GM18502 (cell line): ENCODE data around the gene SUN5.

Source experiments
- ATAC-seq: cut with Tn5 transposase; IDR thresholded peaks from one replicate; pipeline ENCODE4 v1.9.1; 2021; ENCODE audit warnings: mild to moderate bottlenecking; ENCODE audit not compliant: unreplicated experiment, poor library complexity

The SUN5 gene

DNA sequence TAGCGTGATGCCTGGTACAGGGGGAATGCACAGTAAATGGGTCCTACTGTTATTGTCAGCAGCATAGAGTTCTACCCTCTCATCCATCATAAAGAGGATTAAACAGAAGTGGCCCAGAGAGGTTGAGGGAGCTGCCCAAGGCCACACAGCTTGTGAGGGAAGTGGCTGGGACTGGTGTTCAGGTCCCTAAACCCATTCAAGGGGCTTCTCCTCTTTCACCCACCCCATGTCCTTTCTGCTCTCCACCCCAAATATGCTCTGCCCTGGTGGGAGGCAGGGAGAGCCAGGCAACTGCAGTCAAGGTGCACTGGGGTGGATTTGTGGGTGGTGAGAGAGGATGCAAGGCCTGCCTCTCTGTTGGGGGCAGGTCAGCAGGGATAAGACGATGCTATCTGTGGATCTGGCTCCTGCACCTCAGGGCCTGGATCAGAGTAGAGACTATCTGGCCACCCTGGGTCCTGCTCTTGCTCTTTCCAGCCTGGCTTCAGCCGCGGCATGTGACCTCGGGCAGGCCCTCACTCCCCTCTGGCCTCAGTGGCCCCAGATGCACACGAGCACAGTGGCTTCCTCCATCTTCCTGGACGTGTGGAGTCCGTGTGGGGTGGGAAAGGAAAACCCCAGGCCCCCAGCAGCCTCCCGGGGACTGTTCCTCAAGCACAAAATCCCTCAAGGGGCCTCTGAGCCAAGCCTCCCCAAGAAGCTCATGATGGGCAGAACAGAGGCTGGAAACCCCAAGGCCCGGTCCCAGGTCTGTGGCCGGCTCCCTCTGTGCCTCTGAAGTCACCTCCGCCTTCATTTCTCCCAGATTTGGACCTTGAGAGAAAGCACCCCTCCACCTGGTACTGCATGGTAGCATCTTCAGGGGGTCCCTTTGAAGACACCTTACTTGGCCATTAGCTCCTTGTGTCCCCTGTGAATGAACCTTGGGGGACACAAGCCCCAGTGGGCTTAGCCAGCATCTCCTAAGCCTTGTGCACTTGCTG lies 23.8 kb upstream of the SUN5 start:
- no peak for ATAC-seq

DNA sequence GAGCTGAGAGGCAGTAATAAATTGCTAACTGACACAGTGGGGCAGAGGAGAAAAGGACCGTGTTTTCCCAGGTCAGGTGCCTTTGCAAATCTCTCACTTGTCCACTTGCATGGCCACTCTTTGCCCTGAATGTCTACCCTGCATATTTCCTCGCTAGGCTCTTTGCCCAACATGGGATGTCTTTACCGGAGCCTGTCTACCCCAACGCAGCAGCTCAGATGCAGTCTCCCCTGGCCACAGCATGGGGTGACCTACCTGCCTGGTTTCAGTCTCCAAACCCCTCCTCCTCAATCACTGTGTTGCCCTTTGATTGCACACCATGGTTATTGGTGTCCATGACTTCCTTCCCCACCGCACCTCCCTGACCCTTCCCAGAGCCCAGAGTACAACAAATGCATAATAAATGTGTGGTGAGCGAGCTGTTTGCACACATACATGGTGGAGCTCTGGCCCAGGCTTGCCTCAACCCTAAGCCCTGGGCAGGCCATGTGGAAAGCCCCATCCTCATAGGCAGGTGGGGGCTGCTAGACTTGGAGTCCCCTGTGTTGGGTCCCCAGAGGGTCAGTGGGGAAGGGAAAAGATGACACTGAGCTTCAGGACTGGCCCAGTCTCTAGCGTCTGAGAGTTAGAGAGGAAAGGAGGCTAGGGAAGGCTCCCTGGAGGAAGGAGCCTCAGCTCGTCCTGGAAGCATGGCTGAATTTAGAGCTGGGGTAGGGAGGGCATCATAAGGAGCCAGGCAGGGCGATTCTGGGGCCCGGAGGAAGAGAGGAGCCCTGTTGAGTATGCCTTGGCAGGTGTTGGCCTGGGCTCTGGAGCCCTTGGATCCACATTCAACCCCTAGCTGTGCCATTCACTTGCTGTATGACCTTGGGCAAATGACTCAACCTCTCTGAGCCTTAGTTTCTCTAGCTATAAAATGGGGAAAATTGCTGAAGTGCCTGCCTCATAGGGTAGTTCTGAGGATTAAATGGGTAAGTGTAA lies 22.8 kb upstream of the SUN5 start:
- no peak for ATAC-seq

DNA sequence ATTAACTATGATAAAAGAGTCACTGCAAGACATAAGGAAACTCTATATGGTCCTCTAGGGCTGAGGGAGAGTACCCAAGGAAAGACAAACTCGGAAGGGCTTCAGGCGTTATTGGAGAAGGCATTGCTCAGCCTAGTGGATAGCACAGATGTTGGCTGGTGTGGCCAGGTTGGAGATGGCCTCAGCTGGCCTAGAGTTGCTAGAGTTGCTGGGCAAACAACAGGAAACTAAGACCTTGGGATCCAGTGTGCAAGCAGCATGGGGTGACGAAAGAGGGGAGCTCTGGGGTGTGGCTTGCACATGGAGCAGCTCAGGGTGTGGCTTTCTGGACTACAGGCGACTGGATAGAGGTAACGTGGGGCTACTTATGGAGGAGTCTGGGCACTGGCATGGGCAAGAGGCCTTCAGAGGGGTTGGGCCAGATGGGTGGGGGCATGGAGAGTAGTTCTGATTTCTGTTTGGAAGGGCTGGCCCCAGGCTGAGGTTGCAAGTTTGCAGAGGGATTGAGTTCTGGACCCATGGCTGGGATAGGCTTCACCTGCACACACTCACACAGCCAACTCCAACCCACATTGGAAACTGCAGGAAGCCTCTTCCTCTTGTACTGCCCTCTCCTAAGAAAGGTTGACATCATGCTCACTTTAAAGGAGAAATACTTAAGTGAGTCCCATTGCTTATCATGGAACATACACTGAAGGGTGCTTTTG lies 22.0 kb upstream of the SUN5 start:
- ATAC-seq, result no peak

DNA sequence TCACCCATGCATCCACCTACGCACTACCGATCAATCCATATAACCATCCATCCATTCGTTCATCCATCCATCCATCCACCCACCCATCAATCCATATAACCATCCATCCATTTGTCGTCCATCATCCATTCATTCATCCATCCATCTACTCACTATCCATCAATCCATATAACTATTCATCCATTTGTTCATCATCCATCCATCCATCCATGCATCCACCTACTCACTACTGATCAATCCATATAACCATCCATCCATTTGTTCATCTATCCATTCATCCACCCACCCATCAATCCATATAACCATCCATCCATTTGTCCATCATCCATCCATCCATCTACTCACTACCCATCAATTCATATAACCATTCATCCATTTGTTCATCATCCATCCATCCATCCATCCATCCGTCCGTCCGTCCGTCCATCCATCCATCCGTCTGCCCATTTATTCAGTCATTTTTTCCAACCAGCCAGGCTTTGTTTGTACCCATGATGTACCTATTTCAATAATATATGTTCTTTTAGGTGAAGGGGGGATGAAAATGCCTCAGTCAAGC lies 21.2 kb upstream of the SUN5 start:
- no peak for ATAC-seq

DNA sequence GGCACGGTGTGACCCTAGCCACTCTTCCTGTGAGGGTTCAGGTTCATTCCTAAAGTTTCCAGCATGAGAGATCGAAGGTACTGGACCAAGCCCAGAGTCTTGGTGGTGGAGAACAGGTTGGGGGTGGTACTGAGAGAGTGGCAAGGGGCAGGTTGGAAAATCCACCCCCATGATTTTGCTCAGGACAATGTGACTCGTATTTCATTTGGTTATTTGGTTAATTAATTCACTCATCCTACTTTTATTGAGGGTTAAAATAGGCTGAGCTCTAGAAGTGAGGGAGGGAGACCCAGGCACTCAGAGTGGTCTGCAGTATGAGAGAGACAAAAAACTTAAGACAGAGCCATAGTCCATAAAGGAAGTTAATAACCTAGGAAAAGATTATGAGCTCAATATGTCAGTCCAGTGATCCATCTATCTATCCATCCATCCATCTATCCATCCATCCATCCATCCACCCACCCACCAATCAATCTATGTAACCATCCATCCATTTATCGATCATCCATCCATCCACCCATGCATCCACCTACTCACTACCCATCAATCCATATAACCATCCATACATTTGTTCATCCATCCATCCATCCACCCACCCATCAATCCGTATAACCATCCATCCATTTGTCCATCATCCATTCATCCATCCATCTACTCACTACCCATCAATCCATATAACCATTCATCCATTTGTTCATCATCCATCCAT lies 20.5 kb upstream of the SUN5 start:
- ATAC-seq, result no peak

DNA sequence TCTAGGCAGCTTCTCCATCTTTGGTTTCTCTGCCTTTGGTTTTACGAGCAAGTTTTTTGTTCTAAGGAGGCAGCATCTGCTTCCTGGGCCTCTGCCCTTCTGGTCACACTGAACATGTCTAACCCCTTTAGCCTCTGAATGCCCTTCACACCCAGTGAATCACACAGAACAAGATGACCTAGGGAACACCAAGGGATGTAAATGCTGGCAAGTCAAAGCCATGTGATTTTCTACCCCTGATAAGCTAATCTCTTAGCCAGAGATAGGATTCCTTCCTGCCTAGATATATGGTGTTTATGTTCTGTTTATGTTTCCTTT lies 20.0 kb upstream of the SUN5 start:
- no peak for ATAC-seq

DNA sequence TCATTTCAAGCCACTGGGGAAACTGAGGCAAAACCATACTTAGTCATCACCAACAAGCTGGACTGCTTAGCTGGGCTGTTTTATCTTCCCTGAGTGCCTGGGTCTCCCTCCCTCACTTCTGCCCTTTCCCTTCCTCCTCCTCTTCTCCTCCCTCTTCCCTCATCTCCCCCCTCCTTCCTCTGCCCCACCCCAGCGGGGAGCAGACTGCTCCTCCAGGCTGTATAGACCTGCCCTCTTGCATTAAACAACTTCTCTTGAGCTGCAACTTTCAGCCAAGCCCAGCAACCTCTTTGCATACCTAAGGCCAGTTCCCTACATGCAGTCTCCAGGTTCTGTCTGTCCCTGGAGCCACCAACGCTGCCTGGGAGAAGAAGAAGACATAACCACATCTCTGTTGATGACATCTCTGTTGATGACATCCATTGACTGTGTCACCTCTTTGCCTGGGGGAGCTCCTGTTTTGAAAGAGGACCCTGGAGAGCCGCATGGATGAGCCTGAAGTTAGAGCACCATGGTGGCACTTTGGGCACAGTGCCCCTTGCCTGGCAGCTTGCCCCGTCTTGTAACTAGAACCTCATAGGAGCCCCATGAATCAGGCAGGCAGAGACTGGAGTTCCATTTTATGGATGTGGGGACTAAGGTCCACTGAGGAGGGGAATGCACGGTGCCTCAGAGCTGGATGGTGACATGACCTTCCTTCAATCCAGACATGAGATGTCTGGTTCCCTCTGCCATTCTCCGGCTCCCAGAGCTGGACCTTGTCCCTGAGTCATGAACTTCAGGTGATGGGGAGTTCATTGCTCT lies 19.4 kb upstream of the SUN5 start:
- ATAC-seq, result no peak

DNA sequence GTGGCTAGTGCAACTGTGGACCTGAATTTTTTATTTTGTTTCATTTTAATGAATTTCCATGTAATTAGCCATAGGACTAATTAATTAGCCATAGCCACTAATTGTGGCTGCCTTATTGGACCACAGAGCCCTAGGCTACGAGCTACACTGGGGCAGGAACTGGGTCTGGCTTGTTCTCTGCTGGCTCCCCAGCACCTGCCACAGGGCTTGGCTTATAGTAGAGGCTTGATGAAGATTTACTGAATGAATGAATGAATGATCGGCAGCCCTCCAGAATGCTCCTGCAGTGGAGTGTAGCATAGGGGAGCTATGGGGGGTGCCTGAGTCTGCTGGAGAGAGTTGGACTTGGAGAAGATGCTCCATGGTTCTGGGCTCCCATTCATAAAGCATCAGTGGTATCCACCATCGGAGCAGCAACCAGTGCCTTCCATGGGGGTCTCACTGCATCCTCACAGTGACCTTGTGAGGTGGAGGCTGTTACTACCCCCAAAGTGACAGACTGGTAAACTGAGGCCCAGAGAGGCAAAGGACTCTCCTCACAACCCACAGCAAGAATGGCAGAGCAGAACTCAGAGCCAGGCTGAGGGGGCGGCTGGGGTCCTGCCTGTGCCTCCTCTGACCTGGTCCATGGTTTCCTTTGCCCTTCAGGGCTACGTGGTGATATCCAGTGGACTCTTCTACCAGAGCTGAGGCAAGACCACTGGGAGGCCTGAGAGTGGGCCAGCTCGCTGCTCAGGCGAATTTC lies 18.6 kb upstream of the SUN5 start:
- ATAC-seq, result no peak

DNA sequence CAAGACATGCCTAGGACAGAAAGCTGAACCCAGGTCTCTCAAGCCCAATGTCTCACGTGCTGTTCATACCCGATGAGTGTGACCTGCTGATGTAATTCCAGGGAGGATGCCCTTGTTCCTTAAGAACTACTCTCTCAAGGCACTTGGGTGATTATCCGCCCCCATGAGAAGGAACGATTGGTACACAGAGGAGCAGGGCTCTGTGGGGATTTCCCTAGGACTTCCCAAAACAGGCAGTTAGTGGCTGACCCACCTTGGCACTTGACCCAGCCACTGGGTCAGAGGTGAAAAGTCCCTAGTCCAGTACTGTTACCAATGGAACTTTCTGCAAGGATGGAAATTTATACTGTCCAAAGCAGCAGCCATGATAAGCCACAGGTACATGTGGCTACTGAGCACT lies 18.1 kb upstream of the SUN5 start:
- no peak for ATAC-seq

DNA sequence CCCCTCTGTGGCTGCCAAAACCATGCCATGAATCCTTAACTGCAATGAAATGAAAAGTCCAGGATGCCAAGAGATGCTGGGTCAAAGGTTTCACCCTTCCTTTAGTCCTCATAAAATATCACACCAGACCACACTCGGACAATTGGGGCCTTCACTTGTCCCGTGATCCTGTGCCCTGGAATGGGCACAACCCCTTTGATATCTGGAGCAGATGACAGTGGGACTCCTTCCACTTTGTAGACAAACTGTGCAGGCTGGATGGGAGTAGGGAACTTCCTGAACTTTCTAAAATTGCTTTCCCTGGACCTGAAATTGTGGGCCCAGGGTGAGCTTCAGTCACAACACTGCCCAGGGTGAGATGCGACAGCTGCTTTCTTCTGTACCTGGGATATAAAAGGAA lies 17.6 kb upstream of the SUN5 start:
- ATAC-seq, result no peak

DNA sequence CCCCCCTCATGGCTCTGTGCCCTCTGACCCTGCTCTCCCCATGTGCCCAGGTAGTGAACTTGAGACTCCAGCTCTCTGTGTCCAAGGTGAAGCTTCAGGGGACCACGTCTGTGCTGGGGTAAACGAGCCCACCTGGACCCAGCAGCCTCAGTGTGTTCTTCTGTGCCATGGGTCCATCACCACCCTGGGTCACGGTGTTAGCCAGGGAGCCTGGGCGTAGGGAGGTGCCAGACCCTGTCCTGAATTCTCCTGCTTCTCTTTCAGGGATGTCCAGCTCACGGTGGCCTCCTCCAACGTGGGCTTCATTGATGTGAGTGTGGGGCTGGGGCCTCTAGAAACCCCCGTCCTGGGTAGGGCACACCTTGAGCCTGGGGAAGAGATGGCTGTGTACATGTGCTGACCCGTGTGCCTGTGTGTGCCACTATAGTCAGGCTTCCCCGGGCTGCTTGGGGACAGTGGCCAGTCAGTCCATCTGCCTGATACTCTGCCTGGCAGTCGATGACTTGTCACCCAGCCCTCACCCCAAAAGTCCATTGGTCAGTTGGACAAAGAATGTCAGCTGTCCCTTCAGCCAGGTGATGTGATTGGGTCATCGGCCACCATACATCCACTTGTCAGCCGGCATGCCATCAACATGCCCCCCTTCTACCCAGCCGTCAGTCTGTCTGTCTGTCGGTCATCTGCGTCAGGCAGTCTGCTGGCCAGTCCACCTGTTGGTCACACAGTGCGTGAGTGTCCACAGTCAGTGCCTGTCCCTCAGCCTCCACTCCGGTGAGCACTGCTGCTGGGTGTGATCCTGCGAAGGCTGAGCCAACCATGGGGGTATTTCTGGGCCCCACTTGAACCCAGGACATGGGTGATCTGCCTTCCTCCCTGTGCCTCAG lies 16.3 kb upstream of the SUN5 start:
- no peak for ATAC-seq

DNA sequence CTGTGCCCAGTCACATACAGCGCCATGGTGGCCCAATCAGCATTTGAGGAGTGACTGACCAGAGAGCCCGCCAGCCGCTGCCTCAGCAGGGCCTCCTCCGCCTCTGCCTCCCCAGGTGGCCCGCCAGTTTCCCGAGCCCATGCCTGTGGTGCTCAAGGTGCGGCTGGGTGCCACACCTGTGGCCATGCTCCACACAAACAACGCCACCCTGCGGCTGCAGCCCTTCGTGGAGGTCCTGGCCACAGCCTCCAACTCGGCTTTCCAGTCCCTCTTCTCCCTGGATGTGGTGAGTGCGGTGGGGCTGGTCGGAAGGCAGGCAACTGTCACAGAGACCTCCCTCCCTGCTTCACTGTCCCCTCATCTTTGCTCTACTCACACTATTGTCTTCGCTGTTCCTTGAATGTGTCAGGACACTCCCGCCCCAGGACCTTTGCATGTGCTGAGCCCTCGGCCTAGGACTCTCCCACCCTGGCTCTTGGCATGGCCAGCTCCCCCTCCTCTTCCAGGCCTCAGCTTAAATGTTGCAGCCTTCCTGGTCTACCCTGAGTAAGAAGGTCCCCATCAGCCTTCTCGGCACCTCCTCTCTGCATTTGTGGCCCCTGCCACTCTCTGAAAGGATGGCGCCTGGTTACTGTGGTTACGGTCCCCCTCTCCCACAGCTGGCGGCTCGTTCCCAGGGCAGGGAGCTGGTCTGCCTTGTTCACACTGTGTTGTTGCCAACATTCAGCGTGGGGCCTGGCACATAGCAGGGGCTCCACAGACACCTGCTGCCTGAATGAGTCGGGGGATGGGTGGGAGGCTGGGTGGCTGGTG lies 15.4 kb upstream of the SUN5 start:
- no peak for ATAC-seq

DNA sequence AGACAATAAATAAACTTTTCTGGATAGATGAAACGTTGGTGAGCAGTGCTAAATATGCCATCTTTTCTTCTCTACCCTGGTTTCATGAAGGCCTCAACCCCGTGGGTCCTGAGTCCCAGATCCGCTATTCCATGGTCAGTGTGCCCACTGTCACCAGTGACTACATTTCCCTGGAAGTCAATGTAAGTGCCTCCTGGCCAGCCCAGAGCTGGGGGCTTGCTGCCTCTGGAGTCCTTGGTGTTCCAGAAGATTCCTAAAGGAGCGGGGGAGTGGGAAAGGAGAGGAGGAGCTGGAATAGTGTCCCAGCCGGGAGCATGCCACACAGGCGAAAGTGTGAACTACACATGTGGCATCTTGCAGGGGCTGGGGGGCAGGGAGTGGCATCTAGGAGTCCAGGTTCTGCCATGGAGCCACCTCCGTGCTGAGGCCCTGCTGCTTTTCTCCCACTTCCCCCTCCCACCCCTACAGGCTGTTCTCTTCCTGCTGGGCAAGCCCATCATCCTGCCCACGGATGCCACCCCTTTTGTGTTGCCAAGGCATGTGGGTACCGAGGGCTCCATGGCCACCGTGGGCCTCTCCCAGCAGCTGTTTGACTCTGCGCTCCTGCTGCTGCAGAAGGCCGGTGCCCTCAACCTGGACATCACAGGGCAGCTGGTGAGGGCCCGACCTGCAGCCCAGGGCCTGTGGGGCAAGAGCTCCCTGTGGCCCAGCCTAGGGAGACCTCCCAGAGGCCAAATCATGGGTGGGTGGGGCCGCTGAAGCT lies 14.1 kb upstream of the SUN5 start:
- no peak for ATAC-seq

DNA sequence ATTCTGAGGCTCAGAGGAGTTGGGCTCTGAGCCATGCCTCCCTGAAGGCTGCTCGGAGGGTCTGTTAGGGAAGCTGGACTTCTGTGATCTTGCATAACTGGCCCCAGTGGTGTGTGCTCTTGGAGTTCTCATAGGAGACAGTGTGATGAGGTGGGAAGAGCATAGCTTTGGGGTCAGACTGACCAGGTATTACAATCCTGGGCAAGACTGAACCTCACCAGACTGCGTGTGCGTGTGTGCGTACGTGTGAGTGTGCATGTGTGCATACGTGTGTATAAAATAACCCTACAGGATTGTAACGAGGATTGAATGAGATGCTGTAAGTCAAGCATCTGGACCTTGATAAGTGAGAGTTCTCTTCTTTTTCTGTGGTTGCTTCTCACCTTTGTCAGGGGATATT lies 13.3 kb upstream of the SUN5 start:
- no peak for ATAC-seq

DNA sequence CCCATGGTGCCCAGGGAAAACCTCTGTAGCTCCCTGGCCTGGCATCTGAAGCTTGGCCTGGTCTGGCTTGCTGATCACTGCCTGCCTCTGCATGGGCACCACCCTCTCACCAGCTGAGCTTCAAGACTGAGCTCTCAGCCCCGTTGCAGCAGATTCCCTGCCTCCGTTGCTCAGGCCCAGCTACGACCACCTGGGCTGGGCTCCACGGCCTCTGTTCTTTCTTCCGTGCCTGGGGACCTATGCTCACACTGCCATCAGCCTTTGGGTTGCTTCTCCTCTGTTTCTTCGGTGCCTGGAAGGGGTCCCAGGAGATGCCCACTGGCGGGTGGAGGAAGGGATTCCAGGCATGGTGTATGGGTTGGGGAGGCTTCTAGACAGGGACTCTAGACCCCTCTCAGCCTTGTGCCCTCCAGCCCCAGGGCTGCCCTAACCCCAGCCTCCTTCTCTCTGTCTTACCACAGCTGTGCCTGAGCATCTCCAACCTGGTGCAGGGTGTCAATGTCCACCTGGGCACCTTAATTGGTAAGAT lies 12.4 kb upstream of the SUN5 start:
- ATAC-seq, result no peak
